ENCODE data around the gene GLI1.

GRCh38 chr12:57450057-57450456 lies 9.5 kb upstream of the GLI1 start:
- TF ChIP-seq EZH2 (IDR thresholded peaks at IDR 0.05; ENCODE audit: insufficient read depth, low read length): no peak
- TF ChIP-seq CTCF (IDR thresholded peaks at IDR 0.05; ENCODE audit: insufficient read depth, low read depth, low read length): no peak

Data from astrocyte (in vitro differentiated cells and primary cell).